Omental fat pad (tissue), 4 donors: ENCODE results near the gene SNIP1. TPM values are rescaled to one million over a fixed set of nuclear protein-coding genes. Genes with fewer than 3 reads are reported as not detected.
A peak's percentile ranks its signal among the peaks of the same experiment; 100 is the strongest.
"Not testable (repeated sequence)": the region's sequence is repeated elsewhere in the genome, so short reads cannot be mapped to it uniquely, and the experiment has no call there.

Experiments used
- ATAC-seq: fragments of 150-250 bp; one replicate; pipeline ENCODE4 v1.9.1; 2016; ENCODE audit warnings: mild to moderate bottlenecking, moderate library complexity; ENCODE audit not compliant: low FRiP score
- DNase-seq: peaks from one replicate; pipeline ENCODE4 v3.0.0-alpha.2; 2019; ENCODE audit warnings: low spot score
- total RNA-seq, 4 donors: library from RNA; depleted of rRNA; stranded (reverse); fragments of >200 nt; gene quantifications; one replicate each; pipeline ENCODE4 v1.1.0, GENCODE V29; 2016
- TF ChIP-seq, protein P1 (sequence below), 3 donors: fragments of 450-650 bp; IDR thresholded peaks; one replicate each; pipeline ENCODE4 v1.5.1; 2016 to 2017; ENCODE audit warnings: antibody characterized with exemption in 3 of 3, mild to moderate bottlenecking in 3 of 3, moderate library complexity in 2 of 3

Gene SNIP1
- total RNA-seq, 4 donors from 2014 or later, result 11.6 to 27.6 (median 15.7) TPM

DNA sequence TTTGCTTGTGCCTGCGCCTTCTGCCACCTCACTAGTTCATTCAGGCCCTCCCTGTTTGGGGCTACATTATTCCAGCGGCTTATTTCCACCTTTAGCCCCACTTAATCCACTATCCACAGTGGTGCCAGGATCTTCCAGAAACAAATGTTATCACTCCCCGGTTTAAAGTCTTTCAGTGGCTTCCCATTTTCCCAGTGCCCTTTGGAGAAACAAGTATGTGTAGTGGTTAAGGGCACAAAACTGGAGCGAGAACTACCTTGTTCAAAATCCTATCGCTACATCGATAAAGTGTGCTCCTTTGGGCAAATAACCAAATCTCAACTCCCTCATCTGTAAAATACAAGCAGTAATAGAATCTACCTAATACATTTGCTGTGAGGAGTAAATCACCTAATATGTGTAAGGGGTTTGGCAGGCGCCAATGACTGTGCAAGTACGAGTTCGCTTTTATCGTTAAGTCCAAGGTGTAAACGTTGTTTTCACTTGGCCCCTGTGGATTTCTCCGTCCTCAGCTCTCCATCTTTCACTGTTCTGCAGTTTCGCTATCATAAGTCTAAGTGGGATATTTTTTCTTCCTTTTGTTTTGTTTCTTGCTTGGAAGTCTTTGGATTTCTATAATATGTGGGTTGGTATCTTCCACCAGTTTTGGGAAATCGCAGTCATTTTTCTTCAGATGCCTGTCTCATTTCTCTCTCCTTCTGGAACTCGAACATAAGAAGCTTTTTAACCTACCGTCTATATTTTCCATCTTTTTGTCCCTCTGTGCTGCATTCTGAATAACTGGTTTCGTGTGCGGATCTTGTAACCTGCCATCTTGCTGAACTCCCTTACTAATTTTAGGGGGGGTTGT is 38.7 kb downstream of the SNIP1 start:
- DNase-seq, result no peak
- ATAC-seq, result no peak

DNA sequence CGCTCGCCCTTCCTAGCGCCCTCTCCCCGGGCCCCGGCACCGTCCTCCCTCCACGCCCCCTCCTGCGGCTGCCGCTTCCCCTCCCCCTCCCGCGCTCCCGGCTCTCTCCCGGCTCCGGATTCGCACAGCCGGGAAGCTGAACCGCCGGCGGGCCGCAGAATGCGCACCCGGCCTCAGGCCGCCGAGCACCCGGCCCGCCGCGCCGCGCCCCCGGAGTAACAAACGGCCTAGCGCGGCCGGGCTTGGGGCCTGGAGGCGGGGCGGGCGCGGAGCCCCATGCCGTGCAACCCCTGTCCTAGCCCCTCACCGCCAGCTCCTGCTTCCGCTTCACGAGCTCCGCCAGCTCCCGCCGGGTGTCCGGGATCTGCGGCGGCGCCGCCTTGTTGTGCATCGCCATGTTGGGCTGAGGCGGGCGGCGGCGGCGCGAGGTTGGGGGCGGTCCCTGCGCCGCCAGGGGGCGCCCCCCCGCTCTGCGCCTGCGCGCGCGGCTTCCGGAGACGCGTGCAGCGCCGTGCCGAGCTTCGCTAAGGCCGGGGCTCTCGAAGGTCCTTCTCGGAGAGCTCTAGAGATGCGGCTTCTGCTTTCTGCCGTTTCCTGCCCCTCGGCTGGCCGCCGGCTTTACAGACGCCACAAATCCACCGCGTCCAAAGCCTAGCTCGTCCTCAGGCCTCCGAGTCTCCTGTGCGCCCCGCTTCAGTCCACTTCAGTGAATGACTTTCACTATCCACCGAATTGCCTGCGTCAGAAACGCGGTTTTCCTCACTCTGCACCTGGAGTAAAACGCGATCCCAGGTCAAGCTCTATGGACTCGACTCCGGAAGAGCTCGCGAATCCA is 39.5 kb downstream of the SNIP1 start, which contains the start of gene MEAF6:
Gene MEAF6 (minus strand): TSS at position 417 of the 835 bp plus-strand sequence. CDS start 20 bp downstream, at position 397.
- TF ChIP-seq, protein P1, sequence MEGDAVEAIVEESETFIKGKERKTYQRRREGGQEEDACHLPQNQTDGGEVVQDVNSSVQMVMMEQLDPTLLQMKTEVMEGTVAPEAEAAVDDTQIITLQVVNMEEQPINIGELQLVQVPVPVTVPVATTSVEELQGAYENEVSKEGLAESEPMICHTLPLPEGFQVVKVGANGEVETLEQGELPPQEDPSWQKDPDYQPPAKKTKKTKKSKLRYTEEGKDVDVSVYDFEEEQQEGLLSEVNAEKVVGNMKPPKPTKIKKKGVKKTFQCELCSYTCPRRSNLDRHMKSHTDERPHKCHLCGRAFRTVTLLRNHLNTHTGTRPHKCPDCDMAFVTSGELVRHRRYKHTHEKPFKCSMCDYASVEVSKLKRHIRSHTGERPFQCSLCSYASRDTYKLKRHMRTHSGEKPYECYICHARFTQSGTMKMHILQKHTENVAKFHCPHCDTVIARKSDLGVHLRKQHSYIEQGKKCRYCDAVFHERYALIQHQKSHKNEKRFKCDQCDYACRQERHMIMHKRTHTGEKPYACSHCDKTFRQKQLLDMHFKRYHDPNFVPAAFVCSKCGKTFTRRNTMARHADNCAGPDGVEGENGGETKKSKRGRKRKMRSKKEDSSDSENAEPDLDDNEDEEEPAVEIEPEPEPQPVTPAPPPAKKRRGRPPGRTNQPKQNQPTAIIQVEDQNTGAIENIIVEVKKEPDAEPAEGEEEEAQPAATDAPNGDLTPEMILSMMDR (IDR thresholded peaks at IDR 0.05), result peak in 2 of 3 donors; percentile 55 to 82
- DNase-seq (peak; percentile 32), ATAC-seq (peak; percentile 98)

More for the DNA sequence above, 38.7 kb downstream of the SNIP1 start:
- TF ChIP-seq, protein P1 (IDR thresholded peaks at IDR 0.05), result no peak

DNA sequence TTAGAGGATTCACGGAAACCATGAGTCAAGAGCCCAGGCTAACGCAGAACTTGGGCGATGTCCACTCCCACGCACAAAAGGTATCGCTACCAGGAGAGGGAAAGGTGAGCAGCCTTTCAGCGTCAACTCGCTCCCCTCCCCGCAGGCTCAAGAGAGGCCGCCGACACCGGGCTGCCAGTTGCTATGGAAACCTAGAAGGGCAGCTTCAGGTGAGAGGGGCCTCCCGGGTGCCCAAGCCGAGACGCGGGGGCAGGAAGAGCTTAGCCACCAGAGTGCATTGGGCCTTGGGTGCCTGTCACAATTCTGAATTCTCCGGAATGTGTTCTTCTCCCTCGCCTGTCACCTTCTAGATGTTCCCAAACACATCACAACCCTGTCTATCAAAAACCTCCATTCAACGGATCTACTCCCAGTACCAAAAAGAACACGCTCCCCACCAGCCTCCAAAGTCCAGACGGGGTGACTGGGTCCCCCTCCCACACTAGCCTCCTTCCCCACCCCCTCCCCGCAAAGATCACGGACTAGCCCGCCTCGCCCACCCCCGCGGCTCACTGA is 40.2 kb downstream of the SNIP1 start:
- ATAC-seq (peak; percentile 50), DNase-seq (no peak)
- TF ChIP-seq, protein P1 (IDR thresholded peaks at IDR 0.05), result no peak

DNA sequence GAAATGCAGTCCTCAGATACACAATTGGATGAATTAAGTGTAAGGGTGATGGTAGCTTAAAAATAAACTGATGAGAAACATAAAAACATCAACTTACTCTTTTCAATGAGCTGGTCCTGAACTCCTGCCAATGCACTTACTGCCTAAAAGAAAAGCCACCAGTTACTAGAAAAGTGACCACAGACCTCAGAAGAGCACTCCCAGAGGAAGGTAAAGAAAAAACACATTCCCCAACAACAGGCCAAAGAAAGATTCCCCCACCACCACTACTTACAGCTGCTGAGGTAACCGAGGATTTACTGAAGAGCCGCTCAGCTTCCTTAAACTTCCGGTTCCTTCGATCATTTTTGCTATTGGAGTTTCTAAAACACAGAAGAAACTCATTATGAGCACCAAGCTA is 44.9 kb downstream of the SNIP1 start:
- TF ChIP-seq, protein P1 (IDR thresholded peaks at IDR 0.05), result no peak
- DNase-seq (no peak), ATAC-seq (no peak)

DNA sequence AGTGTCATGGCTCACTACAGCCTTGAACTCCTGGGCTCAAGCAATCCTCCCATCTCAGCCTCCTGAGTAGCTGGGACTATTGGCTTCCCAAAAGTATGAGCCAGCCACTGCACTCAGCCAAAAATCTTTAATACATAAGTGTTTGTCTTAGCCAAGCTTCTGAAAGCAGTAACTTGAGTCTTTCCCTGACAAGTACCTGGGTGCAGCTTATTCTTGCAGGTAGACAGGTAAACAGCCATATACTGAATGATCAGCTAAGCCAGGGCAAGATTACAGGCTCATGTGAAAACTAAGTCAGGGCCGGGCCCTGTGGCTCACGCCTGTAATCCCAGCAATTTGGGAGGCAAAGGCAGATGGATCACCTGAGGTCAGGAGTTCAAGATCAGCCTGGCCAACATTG is 47.4 kb downstream of the SNIP1 start:
- ATAC-seq (no peak), DNase-seq (no peak)

DNA sequence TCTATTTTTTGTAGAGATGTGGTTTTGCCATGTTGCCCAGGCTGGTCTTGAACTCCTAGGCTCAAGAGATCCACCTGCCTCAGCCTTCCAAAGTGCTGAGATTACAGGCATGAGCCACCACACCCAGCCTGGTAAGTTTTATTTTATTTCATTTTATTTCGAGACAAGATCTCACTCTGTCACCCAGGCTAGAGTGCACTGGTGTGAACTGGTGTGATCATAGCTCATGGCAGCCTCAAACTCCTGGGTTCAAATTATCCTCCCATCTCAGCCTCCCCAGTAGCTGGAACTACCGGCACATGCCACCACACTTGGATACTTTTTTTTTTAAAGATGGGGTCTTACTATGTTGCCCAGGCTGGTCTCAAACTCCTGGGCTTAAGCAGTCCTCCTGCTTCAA is 51.3 kb downstream of the SNIP1 start:
- not testable (repeated sequence) for ATAC-seq, DNase-seq

More for the DNA sequence above, 47.4 kb downstream of the SNIP1 start:
- TF ChIP-seq, protein P1 (IDR thresholded peaks at IDR 0.05), result no peak

DNA sequence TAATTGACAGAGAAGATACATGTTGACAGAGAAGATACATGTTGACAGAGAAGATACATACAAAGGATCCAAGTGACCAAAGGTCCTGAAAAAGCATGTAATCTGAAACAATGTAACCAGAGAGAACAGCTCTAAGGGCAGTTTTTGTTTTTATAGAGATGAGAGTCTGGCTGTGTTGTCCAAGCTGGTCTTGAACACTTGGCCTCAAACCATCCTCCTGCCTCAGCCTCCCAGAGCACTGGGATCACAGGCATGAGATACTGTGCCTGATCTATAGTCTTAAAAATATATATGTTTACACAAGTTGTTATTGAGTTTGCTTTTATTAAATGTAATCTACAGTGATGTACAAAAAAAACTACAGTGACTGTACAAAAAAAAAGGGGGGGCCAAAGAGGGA is 52.0 kb downstream of the SNIP1 start:
- TF ChIP-seq, protein P1 (IDR thresholded peaks at IDR 0.05), result no peak
- DNase-seq, result no peak
- ATAC-seq, result no peak
